ENCODE data around the gene ZC3H4.

DNA sequence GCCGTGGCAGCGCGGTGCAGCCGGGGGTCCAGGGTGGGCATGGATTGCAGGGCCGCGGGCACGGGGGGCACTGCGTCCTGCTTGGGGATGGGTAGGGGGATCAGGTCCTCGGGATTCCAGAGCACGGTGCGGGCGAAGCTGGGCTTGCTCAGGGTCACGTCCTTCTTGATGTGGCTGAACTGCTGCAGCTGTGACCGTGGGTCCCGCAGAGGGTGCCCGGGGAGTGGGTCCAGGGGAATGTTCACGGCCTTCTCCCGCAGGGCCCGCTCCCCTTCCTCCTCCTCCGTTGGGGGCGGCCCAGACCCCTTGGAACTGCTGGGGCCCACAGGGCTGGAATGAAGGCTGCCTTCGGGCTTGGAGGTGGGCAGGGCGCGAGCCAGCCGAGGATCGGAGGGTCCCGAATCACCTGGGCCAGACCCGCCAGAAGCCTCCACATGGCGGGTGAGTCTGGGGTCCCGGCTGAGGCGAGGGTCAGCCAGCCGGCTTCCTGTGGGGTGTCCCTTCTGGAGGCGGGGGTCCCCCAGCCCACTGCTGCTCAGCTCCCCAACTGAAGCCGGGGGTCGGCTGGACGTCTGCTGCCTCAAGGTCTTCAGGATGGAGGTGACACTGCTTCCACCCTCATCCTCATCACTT, 46.2 kb downstream of the ZC3H4 start:
- TF ChIP-seq POLR2A (IDR thresholded peaks at IDR 0.05; ENCODE audit: borderline replicate concordance, extremely low read depth, insufficient read depth, insufficient read length) (no peak), POLR2AphosphoS5 (IDR thresholded peaks at IDR 0.05; ENCODE audit: low read depth, low read length) (no peak), RAD21 (IDR thresholded peaks at IDR 0.05; ENCODE audit: low read depth) (no peak), EZH2phosphoT487 (IDR thresholded peaks at IDR 0.05; ENCODE audit: borderline replicate concordance) (no peak), FOSL1 (IDR thresholded peaks at IDR 0.05; ENCODE audit: low read depth) (no peak)
- TF ChIP-seq, protein P1, sequence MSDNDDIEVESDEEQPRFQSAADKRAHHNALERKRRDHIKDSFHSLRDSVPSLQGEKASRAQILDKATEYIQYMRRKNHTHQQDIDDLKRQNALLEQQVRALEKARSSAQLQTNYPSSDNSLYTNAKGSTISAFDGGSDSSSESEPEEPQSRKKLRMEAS (IDR thresholded peaks at IDR 0.05) = no peak
- TF ChIP-seq, protein P2, sequence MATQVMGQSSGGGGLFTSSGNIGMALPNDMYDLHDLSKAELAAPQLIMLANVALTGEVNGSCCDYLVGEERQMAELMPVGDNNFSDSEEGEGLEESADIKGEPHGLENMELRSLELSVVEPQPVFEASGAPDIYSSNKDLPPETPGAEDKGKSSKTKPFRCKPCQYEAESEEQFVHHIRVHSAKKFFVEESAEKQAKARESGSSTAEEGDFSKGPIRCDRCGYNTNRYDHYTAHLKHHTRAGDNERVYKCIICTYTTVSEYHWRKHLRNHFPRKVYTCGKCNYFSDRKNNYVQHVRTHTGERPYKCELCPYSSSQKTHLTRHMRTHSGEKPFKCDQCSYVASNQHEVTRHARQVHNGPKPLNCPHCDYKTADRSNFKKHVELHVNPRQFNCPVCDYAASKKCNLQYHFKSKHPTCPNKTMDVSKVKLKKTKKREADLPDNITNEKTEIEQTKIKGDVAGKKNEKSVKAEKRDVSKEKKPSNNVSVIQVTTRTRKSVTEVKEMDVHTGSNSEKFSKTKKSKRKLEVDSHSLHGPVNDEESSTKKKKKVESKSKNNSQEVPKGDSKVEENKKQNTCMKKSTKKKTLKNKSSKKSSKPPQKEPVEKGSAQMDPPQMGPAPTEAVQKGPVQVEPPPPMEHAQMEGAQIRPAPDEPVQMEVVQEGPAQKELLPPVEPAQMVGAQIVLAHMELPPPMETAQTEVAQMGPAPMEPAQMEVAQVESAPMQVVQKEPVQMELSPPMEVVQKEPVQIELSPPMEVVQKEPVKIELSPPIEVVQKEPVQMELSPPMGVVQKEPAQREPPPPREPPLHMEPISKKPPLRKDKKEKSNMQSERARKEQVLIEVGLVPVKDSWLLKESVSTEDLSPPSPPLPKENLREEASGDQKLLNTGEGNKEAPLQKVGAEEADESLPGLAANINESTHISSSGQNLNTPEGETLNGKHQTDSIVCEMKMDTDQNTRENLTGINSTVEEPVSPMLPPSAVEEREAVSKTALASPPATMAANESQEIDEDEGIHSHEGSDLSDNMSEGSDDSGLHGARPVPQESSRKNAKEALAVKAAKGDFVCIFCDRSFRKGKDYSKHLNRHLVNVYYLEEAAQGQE (IDR thresholded peaks at IDR 0.05; ENCODE audit: low read depth) = no peak
- TF ChIP-seq, protein P3, sequence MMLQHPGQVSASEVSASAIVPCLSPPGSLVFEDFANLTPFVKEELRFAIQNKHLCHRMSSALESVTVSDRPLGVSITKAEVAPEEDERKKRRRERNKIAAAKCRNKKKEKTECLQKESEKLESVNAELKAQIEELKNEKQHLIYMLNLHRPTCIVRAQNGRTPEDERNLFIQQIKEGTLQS (IDR thresholded peaks at IDR 0.05) = no peak
